H9 (cell line): ENCODE measurements around the gene SH3GL1. TPM values are rescaled to one million over a fixed set of nuclear protein-coding genes. Genes with fewer than 3 reads are reported as not detected.

ENCODE experiments used
- DNase-seq: peaks from one replicate; pipeline ENCODE4 v3.0.0-alpha.2; 2017
- H2AFZ ChIP-seq: one replicate; pipeline ENCODE4 v1.6.1; 2013; ENCODE audit warnings: mild to moderate bottlenecking, low read length, control low read depth, moderate library complexity
- H2AK5ac ChIP-seq: 2 replicates; pipeline ENCODE4 v1.6.1; 2013; ENCODE audit warnings: low read length, control low read depth, mixed read lengths; ENCODE audit not compliant: insufficient read length
- H2BK120ac ChIP-seq: one replicate; pipeline ENCODE4 v1.6.1; 2013; ENCODE audit warnings: low read depth, mild to moderate bottlenecking, low read length, control low read depth, inconsistent platforms; ENCODE audit not compliant: poor library complexity, severe bottlenecking
- H2BK12ac ChIP-seq: 2 replicates; pipeline ENCODE4 v1.6.1; 2013; ENCODE audit warnings: low read length, control low read depth, mixed read lengths, low read depth; ENCODE audit not compliant: insufficient read length
- H2BK15ac ChIP-seq: 2 replicates; pipeline ENCODE4 v1.6.1; 2013; ENCODE audit warnings: low read depth, low read length, control low read depth
- H2BK20ac ChIP-seq: one replicate; pipeline ENCODE4 v1.6.1; 2013; ENCODE audit warnings: low read depth, mild to moderate bottlenecking, low read length, control low read depth, inconsistent platforms; ENCODE audit not compliant: poor library complexity, severe bottlenecking
- H2BK5ac ChIP-seq: 2 replicates; pipeline ENCODE4 v1.6.1; 2013; ENCODE audit warnings: low read length, control low read depth, mixed read lengths; ENCODE audit not compliant: insufficient read length
- H3K14ac ChIP-seq: 2 replicates; pipeline ENCODE4 v1.6.1; 2013; ENCODE audit warnings: low read length, control low read depth; ENCODE audit not compliant: insufficient read depth
- H3K18ac ChIP-seq: 2 replicates; pipeline ENCODE4 v1.6.1; 2013; ENCODE audit warnings: low read depth, mild to moderate bottlenecking, mixed read lengths, low read length, control low read depth; ENCODE audit not compliant: insufficient read length
- H3K23ac ChIP-seq: 2 replicates; pipeline ENCODE4 v1.6.1; 2013; ENCODE audit warnings: low read length, control low read depth, mixed read lengths, low read depth; ENCODE audit not compliant: insufficient read length
- H3K23me2 ChIP-seq: 2 replicates; pipeline ENCODE4 v1.6.1; 2013; ENCODE audit warnings: low read depth, mild to moderate bottlenecking, mixed read lengths, low read length, control low read depth; ENCODE audit not compliant: insufficient read length, poor library complexity, severe bottlenecking
- H3K27ac ChIP-seq: 2 replicates; pipeline ENCODE4 v1.5.1; 2013; ENCODE audit warnings: low read length, control low read depth, mixed read lengths, low read depth; ENCODE audit not compliant: insufficient read length
- H3K27me3 ChIP-seq: 2 replicates; pipeline ENCODE4 v1.6.1; 2013; ENCODE audit warnings: low read length, control low read depth, inconsistent platforms; ENCODE audit not compliant: insufficient read depth
- H3K4ac ChIP-seq: 2 replicates; pipeline ENCODE4 v1.6.1; 2013; ENCODE audit warnings: low read depth, mild to moderate bottlenecking, control low read depth, inconsistent platforms, low read length, moderate library complexity
- H3K4me1 ChIP-seq: 2 replicates; pipeline ENCODE4 v1.6.1; 2013; ENCODE audit warnings: low read length, control low read depth, inconsistent platforms; ENCODE audit not compliant: insufficient read depth
- H3K4me2 ChIP-seq: 2 replicates; pipeline ENCODE4 v1.6.1; 2013; ENCODE audit warnings: low read length, control low read depth, mixed read lengths; ENCODE audit not compliant: insufficient read length, insufficient read depth
- H3K56ac ChIP-seq: 2 replicates; pipeline ENCODE4 v1.6.1; 2013; ENCODE audit warnings: low read depth, mild to moderate bottlenecking, mixed read lengths, low read length, control low read depth; ENCODE audit not compliant: insufficient read length
- H3K79me1 ChIP-seq: 2 replicates; pipeline ENCODE4 v1.6.1; 2013; ENCODE audit warnings: low read depth, mild to moderate bottlenecking, moderate library complexity, low read length, control low read depth, inconsistent platforms; ENCODE audit not compliant: insufficient read depth, poor library complexity, severe bottlenecking
- H3K79me2 ChIP-seq: 2 replicates; pipeline ENCODE4 v1.6.1; 2013; ENCODE audit warnings: low read length, control low read depth, inconsistent platforms; ENCODE audit not compliant: insufficient read depth
- H3K9ac ChIP-seq: 2 replicates; pipeline ENCODE4 v1.6.1; 2013; ENCODE audit warnings: low read length, control low read depth, mixed read lengths; ENCODE audit not compliant: insufficient read length; ENCODE audit errors: extremely low read depth
- H3K9me3 ChIP-seq: one replicate; pipeline ENCODE4 v1.6.1; 2013; ENCODE audit warnings: low read depth, low read length, inconsistent platforms; ENCODE audit not compliant: control insufficient read depth
- H3T11ph ChIP-seq: one replicate; pipeline ENCODE4 v1.6.1; 2013; ENCODE audit warnings: mild to moderate bottlenecking, low read length, control low read depth, inconsistent platforms
- H4K20me1 ChIP-seq: one replicate; pipeline ENCODE4 v1.6.1; 2013; ENCODE audit not compliant: control insufficient read depth, insufficient read length, insufficient read depth
- H4K5ac ChIP-seq: 2 replicates; pipeline ENCODE4 v1.6.1; 2013; ENCODE audit warnings: low read depth, mild to moderate bottlenecking, mixed read lengths, low read length, control low read depth; ENCODE audit not compliant: insufficient read length
- H4K8ac ChIP-seq: replicated peaks from 2 replicates; pipeline ENCODE4 v1.6.1; 2013; ENCODE audit warnings: low read length, control low read depth, mixed read lengths, low read depth; ENCODE audit not compliant: insufficient read length
- H4K91ac ChIP-seq: 2 replicates; pipeline ENCODE4 v1.6.1; 2013; ENCODE audit warnings: low read depth, mild to moderate bottlenecking, moderate library complexity, mixed read lengths, low read length, control low read depth; ENCODE audit not compliant: insufficient read length
- H3K27ac Mint-ChIP-seq, 3 experiments: 2 replicates in 2 of 3; 3 replicates in 1 of 3; pipeline ENCODE4 v1.8.0; 2020 to 2021; ENCODE audit warnings: mixed read lengths in 3 of 3, mild to moderate bottlenecking in 1 of 3, moderate library complexity in 1 of 3
- H3K27me3 Mint-ChIP-seq: 2 replicates; pipeline ENCODE4 v1.8.0; 2021; ENCODE audit warnings: low read depth, mild to moderate bottlenecking, moderate library complexity, mixed read lengths
- H3K36me3 Mint-ChIP-seq, 3 experiments: 2 replicates in 2 of 3; 3 replicates in 1 of 3; pipeline ENCODE4 v1.8.0; 2020 to 2021; ENCODE audit warnings: low read depth in 3 of 3, mixed read lengths in 3 of 3; ENCODE audit not compliant: insufficient read depth in 1 of 3
- H3K4me1 Mint-ChIP-seq, 2 experiments: 2 replicates each; pipeline ENCODE4 v1.8.0; 2020; ENCODE audit warnings: mixed read lengths in 2 of 2
- H3K4me3 Mint-ChIP-seq, 2 experiments: 2 replicates in 1 of 2; 3 replicates in 1 of 2; pipeline ENCODE4 v1.8.0; 2020 to 2021; ENCODE audit warnings: mild to moderate bottlenecking in 2 of 2, mixed read lengths in 2 of 2, moderate library complexity in 1 of 2
- H3K9me3 Mint-ChIP-seq, 2 experiments: 2 replicates in 1 of 2; 3 replicates in 1 of 2; pipeline ENCODE4 v1.8.0; 2020; ENCODE audit warnings: mild to moderate bottlenecking in 2 of 2, mixed read lengths in 2 of 2, moderate library complexity in 1 of 2
- WGBS: extraction: QIAGEN DNeasy Blood & Tissue Kit; methylation state at CpG from one replicate; pipeline ENCODE4 v1.1.7; 2013; ENCODE audit warnings: missing lambda C conversion rate, low lambda C conversion rate, mixed read lengths; ENCODE audit not compliant: insufficient read length; ENCODE audit errors: extremely low coverage; 5-methylcytosine and 5-hydroxymethylcytosine counted together
- total RNA-seq: library from RNA; stranded (reverse); gene quantifications from 2 replicates; pipeline ENCODE4 v1.2.1, GENCODE V29; 2021
- TF ChIP-seq, protein P1 (sequence below): fragments of 200-600 bp; sonication (generic); conservative IDR thresholded peaks from 3 replicates; pipeline ENCODE4 v1.8.0; 2021; ENCODE audit warnings: antibody characterized with exemption, mild to moderate bottlenecking

Gene SH3GL1
- total RNA-seq, 1 experiment from 2014 or later, result 85.5 TPM

DNA sequence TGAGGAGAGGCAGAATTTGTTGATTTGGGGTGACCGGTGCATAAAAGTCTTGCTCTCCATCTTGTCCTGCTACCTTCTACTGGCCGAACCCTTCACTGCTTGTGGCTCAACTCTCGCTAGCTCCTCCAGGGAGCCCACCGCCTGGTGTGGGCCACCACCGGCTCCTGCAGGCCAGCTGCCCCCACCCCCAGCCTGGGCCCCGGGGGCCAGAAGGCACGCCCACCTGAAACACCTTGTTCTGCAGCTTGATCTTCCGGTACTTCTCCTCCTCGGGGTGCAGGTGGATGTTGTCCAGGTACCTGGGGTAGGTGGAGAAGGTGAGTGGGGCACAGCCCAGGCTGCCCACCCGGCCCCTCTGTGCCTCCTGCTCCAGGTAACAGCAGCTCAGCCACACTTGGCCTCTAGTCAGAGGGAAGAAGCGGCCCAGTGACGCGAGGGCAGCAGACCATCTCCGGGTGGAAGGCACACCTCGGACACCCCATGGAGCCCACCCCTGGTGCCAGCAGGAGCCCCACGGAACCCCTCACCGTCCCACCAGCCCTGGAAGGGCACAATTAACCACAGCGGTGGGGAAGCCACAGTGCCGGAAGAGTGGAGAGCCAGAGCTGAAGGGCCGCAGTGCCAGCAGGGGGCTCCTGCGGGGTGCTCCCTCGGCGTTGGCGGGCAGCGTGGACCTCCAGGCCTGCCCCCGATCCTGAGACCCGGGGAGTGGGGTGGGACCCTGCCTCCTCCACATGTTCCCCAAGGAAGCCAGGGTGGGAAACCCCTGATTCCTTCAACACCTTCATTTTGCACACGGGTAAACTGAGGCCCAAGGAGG is 47.2 kb upstream of the SH3GL1 start:
- Mint-ChIP-seq H3K36me3 (peaks cover 15 to 61% (median 37%) of the 10 kb centered on the region in 3 experiments; a peak in 6 of 7 replicates), H3K27ac (peak overlapping the region in 1 of 3 experiments; percentile 76; a peak in 2 of 7 replicates), H3K9me3 (no peaks in the 10 kb centered on the region), H3K4me1 (no peaks in the 10 kb centered on the region), H3K27me3 (no peaks in the 10 kb centered on the region; the same call in 1 of the 2 replicates), H3K4me3 (no peak overlapping the region)
- H3K27me3 ChIP-seq, result no peaks in the 10 kb centered on the region
- H3K14ac ChIP-seq, result no peak overlapping the region
- no peak overlapping the region for H2BK12ac ChIP-seq
- H2BK5ac ChIP-seq, result no peak overlapping the region
- H3K23me2 ChIP-seq, result no peaks in the 10 kb centered on the region
- H2AK5ac ChIP-seq, result no peak overlapping the region
- no peaks in the 10 kb centered on the region for H4K20me1 ChIP-seq
- H2BK20ac ChIP-seq, result no peak overlapping the region
- H3K18ac ChIP-seq, result no peak overlapping the region
- H3K79me1 ChIP-seq, result no peaks in the 10 kb centered on the region
- no peaks in the 10 kb centered on the region for H3K4me1 ChIP-seq
- TF ChIP-seq, protein P1, sequence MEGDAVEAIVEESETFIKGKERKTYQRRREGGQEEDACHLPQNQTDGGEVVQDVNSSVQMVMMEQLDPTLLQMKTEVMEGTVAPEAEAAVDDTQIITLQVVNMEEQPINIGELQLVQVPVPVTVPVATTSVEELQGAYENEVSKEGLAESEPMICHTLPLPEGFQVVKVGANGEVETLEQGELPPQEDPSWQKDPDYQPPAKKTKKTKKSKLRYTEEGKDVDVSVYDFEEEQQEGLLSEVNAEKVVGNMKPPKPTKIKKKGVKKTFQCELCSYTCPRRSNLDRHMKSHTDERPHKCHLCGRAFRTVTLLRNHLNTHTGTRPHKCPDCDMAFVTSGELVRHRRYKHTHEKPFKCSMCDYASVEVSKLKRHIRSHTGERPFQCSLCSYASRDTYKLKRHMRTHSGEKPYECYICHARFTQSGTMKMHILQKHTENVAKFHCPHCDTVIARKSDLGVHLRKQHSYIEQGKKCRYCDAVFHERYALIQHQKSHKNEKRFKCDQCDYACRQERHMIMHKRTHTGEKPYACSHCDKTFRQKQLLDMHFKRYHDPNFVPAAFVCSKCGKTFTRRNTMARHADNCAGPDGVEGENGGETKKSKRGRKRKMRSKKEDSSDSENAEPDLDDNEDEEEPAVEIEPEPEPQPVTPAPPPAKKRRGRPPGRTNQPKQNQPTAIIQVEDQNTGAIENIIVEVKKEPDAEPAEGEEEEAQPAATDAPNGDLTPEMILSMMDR, result 0 out of 3 replicates have a peak, but pooled peaks have one; percentile 15
- H3T11ph ChIP-seq, result no peak overlapping the region
- H3K9ac ChIP-seq, result no peak overlapping the region
- H3K23ac ChIP-seq, result no peak overlapping the region
- no peak overlapping the region for H4K8ac ChIP-seq
- H2BK120ac ChIP-seq, result no peak overlapping the region
- no peak overlapping the region for H2AFZ ChIP-seq
- no peak overlapping the region for H3K4me2 ChIP-seq
- WGBS, result no CpG with 5 or more reads among the region's 28 CpGs
- H3K56ac ChIP-seq, result no peak overlapping the region
- H3K9me3 ChIP-seq, result no peaks in the 10 kb centered on the region
- no peak overlapping the region for H4K91ac ChIP-seq
- no peak overlapping the region for H3K27ac ChIP-seq
- H3K4ac ChIP-seq, result no peak overlapping the region
- H4K5ac ChIP-seq, result no peak overlapping the region
- no peak overlapping the region for H2BK15ac ChIP-seq
- no peak for DNase-seq
- no peaks in the 10 kb centered on the region for H3K79me2 ChIP-seq
